HepG2 (cell line): ENCODE measurements around the gene SMIM41. TPM values are rescaled to one million over a fixed set of nuclear protein-coding genes. Genes with fewer than 3 reads are reported as not detected.

Source experiments
- ATF7-NPFF ChIP-seq: sonication (generic); formaldehyde crosslinking; IDR thresholded peaks from 2 replicates; pipeline ENCODE4 v1.8.1; 2023; ENCODE audit warnings: mild to moderate bottlenecking, low read depth, missing genetic modification reagents, moderate library complexity
- TOE1 ChIP-seq: sonication (generic); formaldehyde crosslinking; IDR thresholded peaks from 2 replicates; pipeline ENCODE4 v1.4.0; 2020; ENCODE audit warnings: mild to moderate bottlenecking, missing genetic modification reagents
- ZBTB40 ChIP-seq, 2 experiments: fragments of 450-650 bp in 1 of 2; sonication (generic) in 1 of 2; formaldehyde crosslinking in 1 of 2; IDR thresholded peaks; 2 replicates each; pipeline versions ENCODE4 v1.6.1 to v1.8.0; 2016 to 2022; ENCODE audit warnings: antibody characterized with exemption in 1 of 2, mild to moderate bottlenecking in 1 of 2, missing genetic modification reagents in 1 of 2
- ZNF138 ChIP-seq: sonication (generic); formaldehyde crosslinking; IDR thresholded peaks from 2 replicates; pipeline ENCODE4 v1.5.0; 2020; ENCODE audit warnings: mild to moderate bottlenecking, low read depth, missing genetic modification reagents
- polyA plus RNA-seq, 8 experiments: library from polyadenylated mRNA; depleted of rRNA in 3 of 8; stranded (reverse) in 7 of 8; unstranded in 1 of 8; fragments of >200 nt; fragmentation: Illumina TruSeq in 4 of 8; extraction: Trizol in 4 of 8; gene quantifications; 2 replicates each; pipeline versions ENCODE4 v1.2.1 to v1.2.3, GENCODE V29; 2011 to 2016; ENCODE audit warnings: low read depth in 4 of 8, missing spikeins in 1 of 8, mixed read lengths in 1 of 8; ENCODE audit not compliant: insufficient read depth in 1 of 8
- total RNA-seq, 5 experiments: library from RNA; depleted of rRNA; stranded (reverse); fragments of >200 nt; fragmentation: Illumina TruSeq; extraction: Trizol; gene quantifications; 2 replicates each; pipeline ENCODE4 v1.2.3, GENCODE V29; 2016; ENCODE audit warnings: low read depth in 1 of 5

Gene SMIM41
- total and polyA plus RNA-seq, 2 of the 13 experiments (the other 11 are each of a cell fraction or from before 2014, with no cell fraction given) = not detected

GRCh38 chr12:52149651-52150241 is 70.2 kb downstream of the SMIM41 start (continued):
- TF ChIP-seq ZBTB40 (IDR thresholded peaks at IDR 0.05) = no peak
- no peak for TF ChIP-seq ZBTB40 (CRISPR knock-in tag; IDR thresholded peaks at IDR 0.05)
- TF ChIP-seq ZNF138 = no peak
- no peak for TF ChIP-seq ATF7-NPFF
- TF ChIP-seq TOE1 (CRISPR knock-in tag) = no peak
